Measurements from ENCODE around the gene PPM1E. TPM values are rescaled to one million over a fixed set of nuclear protein-coding genes. Genes with fewer than 3 reads are reported as not detected.
"Not testable (repeated sequence)": the region's sequence is repeated elsewhere in the genome, so short reads cannot be mapped to it uniquely, and the experiment has no call there.

Gene PPM1E
- total and polyA plus RNA-seq, 2 of the 8 experiments (the other 6 are each of a cell fraction or from before 2014, with no cell fraction given): 5.0 to 10.4 TPM

DNA sequence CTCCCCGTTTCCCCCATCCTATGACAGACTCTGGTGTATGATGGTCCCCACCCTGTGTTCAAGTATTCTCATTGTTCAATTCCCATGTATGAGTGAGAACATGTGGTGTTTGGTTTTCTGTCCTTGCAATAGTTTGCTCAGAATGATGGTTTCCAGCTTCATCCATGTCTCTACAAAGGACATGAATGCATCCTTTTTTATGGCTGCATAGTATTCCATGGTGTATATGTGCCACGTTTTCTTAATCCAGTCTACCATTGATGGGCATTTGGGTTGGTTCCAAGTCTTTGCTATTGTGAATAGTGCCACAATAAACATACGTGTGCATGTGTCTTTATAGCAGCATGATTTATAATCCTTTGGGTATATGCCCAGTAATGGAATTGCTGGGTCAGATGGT, 90.8 kb downstream of the PPM1E start:
- WGBS, 2 experiments (ENCODE audit: extremely low coverage in 1 of 2, insufficient coverage in 1 of 2, insufficient read length in 1 of 2, insufficient replicate concordance in 2 of 2, low coverage in 1 of 2, low lambda C conversion rate in 2 of 2, missing lambda C conversion rate in 1 of 2): 77% methylated on average over 3 of the region's 3 CpGs; no CpG with 5 or more reads in 1 of the 2 experiments
- H3K14ac ChIP-seq (ENCODE audit: insufficient read length): not testable (repeated sequence)

DNA sequence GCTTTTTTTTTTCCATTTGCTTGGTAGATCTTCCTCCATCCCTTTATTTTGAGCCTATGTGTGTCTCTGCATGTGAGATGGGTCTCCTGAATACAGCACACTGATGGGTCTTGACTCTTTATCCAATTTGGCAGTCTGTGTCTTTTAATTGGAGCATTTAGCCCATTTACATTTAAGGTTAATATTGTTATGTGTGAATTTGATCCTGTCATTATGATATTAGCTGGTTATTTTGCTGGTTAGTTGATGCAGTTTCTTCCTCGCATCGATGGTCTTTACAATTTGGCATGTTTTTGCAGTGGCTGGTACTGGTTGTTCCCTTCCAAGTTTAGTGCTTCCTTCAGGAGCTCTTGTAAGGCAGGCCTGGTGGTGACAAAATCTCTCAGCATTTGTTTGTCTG, 94.5 kb downstream of the PPM1E start:
- H3K18ac ChIP-seq (ENCODE audit: extremely low read depth, low read length); H3K9me3 ChIP-seq (ENCODE audit: insufficient read depth in 2 of 2, low read depth in 1 of 2, low read length in 1 of 2); H3K4me3 ChIP-seq (ENCODE audit: extremely low read depth in 1 of 4, insufficient read depth in 2 of 4, low read depth in 3 of 4, low read length in 4 of 4); H3K4me2 ChIP-seq (ENCODE audit: insufficient read depth in 1 of 2, low read depth in 2 of 2, low read length in 2 of 2); H4K8ac ChIP-seq (ENCODE audit: extremely low read depth, insufficient read depth, low read length); CTCF ChIA-PET (ENCODE audit: partially characterized antibody); H2BK5ac ChIP-seq (ENCODE audit: low read depth, low read length); H3K79me1 ChIP-seq (ENCODE audit: low read depth, low read length); H3K23ac ChIP-seq (ENCODE audit: insufficient read length); H3K56ac ChIP-seq (replicated peaks; ENCODE audit: insufficient read length, low read depth, low read length); H2AK5ac ChIP-seq (ENCODE audit: low read depth, low read length); DNase-seq (ENCODE audit: low read depth in 1 of 2, low spot score in 2 of 2); H3K4me1 ChIP-seq (replicated peaks in 1 of 4; ENCODE audit: control insufficient read depth in 3 of 4, insufficient read depth in 4 of 4, low read length in 3 of 4); H3K79me2 ChIP-seq (ENCODE audit: control insufficient read depth in 1 of 2, insufficient read depth in 2 of 2, low read length in 2 of 2); H3K9ac ChIP-seq (replicated peaks in 1 of 4; ENCODE audit: extremely low read depth in 1 of 4, low read depth in 3 of 4, low read length in 3 of 4); H3K23me2 ChIP-seq (ENCODE audit: low read depth, low read length); H2BK120ac ChIP-seq (replicated peaks; ENCODE audit: low read depth, low read length); H2BK20ac ChIP-seq (ENCODE audit: low read length); POLR2A ChIA-PET (ENCODE audit: partially characterized antibody); H3K4ac ChIP-seq (replicated peaks; ENCODE audit: insufficient read length, low read depth, low read length); H2BK12ac ChIP-seq (ENCODE audit: low read depth, low read length); H3K27ac ChIP-seq (ENCODE audit: low read depth, low read length); H4K20me1 ChIP-seq (replicated peaks in 1 of 2; ENCODE audit: control insufficient read depth in 1 of 2, insufficient read depth in 2 of 2, low read length in 2 of 2); H3K14ac ChIP-seq (ENCODE audit: insufficient read length); H2BK15ac ChIP-seq (ENCODE audit: low read length); H3K27me3 ChIP-seq (replicated peaks in 1 of 4; ENCODE audit: control insufficient read depth in 3 of 4, extremely low read depth in 1 of 4, insufficient read depth in 3 of 4, low read length in 3 of 4); H3K36me3 ChIP-seq (ENCODE audit: control insufficient read depth in 2 of 4, insufficient read depth in 4 of 4, low read length in 3 of 4); H2AFZ ChIP-seq (ENCODE audit: low read length); FAIRE-seq; H4K91ac ChIP-seq (replicated peaks; ENCODE audit: insufficient read length, low read length); H4K5ac ChIP-seq (ENCODE audit: insufficient read length, low read depth, low read length): not testable (repeated sequence)
- WGBS, 2 experiments (ENCODE audit: extremely low coverage in 1 of 2, insufficient coverage in 1 of 2, insufficient read length in 1 of 2, insufficient replicate concordance in 2 of 2, low coverage in 1 of 2, low lambda C conversion rate in 2 of 2, missing lambda C conversion rate in 1 of 2): 100% methylated on average over 2 of the region's 2 CpGs; no CpG with 5 or more reads in 1 of the 2 experiments

More for the DNA sequence above, 90.8 kb downstream of the PPM1E start:
- H3K36me3 ChIP-seq (ENCODE audit: control insufficient read depth in 2 of 4, insufficient read depth in 4 of 4, low read length in 3 of 4); H2AK5ac ChIP-seq (ENCODE audit: low read depth, low read length); H3K27me3 ChIP-seq (replicated peaks in 1 of 4; ENCODE audit: control insufficient read depth in 3 of 4, extremely low read depth in 1 of 4, insufficient read depth in 3 of 4, low read length in 3 of 4); CTCF ChIA-PET (ENCODE audit: partially characterized antibody); H2BK20ac ChIP-seq (ENCODE audit: low read length); H2AFZ ChIP-seq (ENCODE audit: low read length); H3K56ac ChIP-seq (replicated peaks; ENCODE audit: insufficient read length, low read depth, low read length); FAIRE-seq; H2BK5ac ChIP-seq (ENCODE audit: low read depth, low read length); H3K79me2 ChIP-seq (ENCODE audit: control insufficient read depth in 1 of 2, insufficient read depth in 2 of 2, low read length in 2 of 2); DNase-seq (ENCODE audit: low read depth in 1 of 2, low spot score in 2 of 2); H3K9ac ChIP-seq (replicated peaks in 1 of 4; ENCODE audit: extremely low read depth in 1 of 4, low read depth in 3 of 4, low read length in 3 of 4); H2BK12ac ChIP-seq (ENCODE audit: low read depth, low read length); H3K9me3 ChIP-seq (ENCODE audit: insufficient read depth in 2 of 2, low read depth in 1 of 2, low read length in 1 of 2); H3K23ac ChIP-seq (ENCODE audit: insufficient read length); H3K4me2 ChIP-seq (ENCODE audit: insufficient read depth in 1 of 2, low read depth in 2 of 2, low read length in 2 of 2); H4K5ac ChIP-seq (ENCODE audit: insufficient read length, low read depth, low read length); POLR2A ChIA-PET (ENCODE audit: partially characterized antibody); H3K23me2 ChIP-seq (ENCODE audit: low read depth, low read length); H3K27ac ChIP-seq (ENCODE audit: low read depth, low read length); H3K18ac ChIP-seq (ENCODE audit: extremely low read depth, low read length); H4K91ac ChIP-seq (replicated peaks; ENCODE audit: insufficient read length, low read length); H3K4me1 ChIP-seq (replicated peaks in 1 of 4; ENCODE audit: control insufficient read depth in 3 of 4, insufficient read depth in 4 of 4, low read length in 3 of 4); H2BK15ac ChIP-seq (ENCODE audit: low read length); H4K8ac ChIP-seq (ENCODE audit: extremely low read depth, insufficient read depth, low read length); H2BK120ac ChIP-seq (replicated peaks; ENCODE audit: low read depth, low read length); H3K79me1 ChIP-seq (ENCODE audit: low read depth, low read length); H4K20me1 ChIP-seq (replicated peaks in 1 of 2; ENCODE audit: control insufficient read depth in 1 of 2, insufficient read depth in 2 of 2, low read length in 2 of 2); H3K4ac ChIP-seq (replicated peaks; ENCODE audit: insufficient read length, low read depth, low read length); H3K4me3 ChIP-seq (ENCODE audit: extremely low read depth in 1 of 4, insufficient read depth in 2 of 4, low read depth in 3 of 4, low read length in 4 of 4): not testable (repeated sequence)

Data from H1 (cell line).